Karpas-422 (cell line): ENCODE measurements around the gene GMPR. TPM values are rescaled to one million over a fixed set of nuclear protein-coding genes. Genes with fewer than 3 reads are reported as not detected.

ENCODE experiments used
- DNase-seq: peaks from one replicate; pipeline ENCODE4 v3.0.0-alpha.2; 2015
- H2AFZ ChIP-seq: fragments of 200-600 bp; sonication (generic); 2 replicates; pipeline ENCODE4 v1.6.1; 2014; ENCODE audit warnings: antibody characterized with exemption, low read length, mixed read lengths
- H3K27ac ChIP-seq: fragments of 200-600 bp; sonication (generic); 2 replicates; pipeline ENCODE4 v1.5.1; 2014; ENCODE audit warnings: mild to moderate bottlenecking, low read length, moderate library complexity
- H3K27me3 ChIP-seq: fragments of 200-600 bp; sonication (generic); 2 replicates; pipeline ENCODE4 v1.6.1; 2014; ENCODE audit warnings: low read length, mixed read lengths
- H3K36me3 ChIP-seq: fragments of 200-600 bp; sonication (generic); 2 replicates; pipeline ENCODE4 v1.6.1; 2014; ENCODE audit warnings: low read length, mixed read lengths; ENCODE audit not compliant: insufficient read depth
- H3K4me1 ChIP-seq: fragments of 200-600 bp; sonication (generic); 2 replicates; pipeline ENCODE4 v1.6.1; 2014; ENCODE audit warnings: mild to moderate bottlenecking, low read length, mixed read lengths
- H3K4me2 ChIP-seq: fragments of 200-600 bp; sonication (generic); 2 replicates; pipeline ENCODE4 v1.6.1; 2014; ENCODE audit warnings: low read length, low read depth, mild to moderate bottlenecking; ENCODE audit not compliant: poor library complexity, severe bottlenecking
- H3K4me3 ChIP-seq: fragments of 200-600 bp; sonication (generic); 2 replicates; pipeline ENCODE4 v1.5.1; 2014; ENCODE audit warnings: mild to moderate bottlenecking, antibody characterized with exemption, low read length, mixed read lengths
- H3K79me2 ChIP-seq: fragments of 200-600 bp; sonication (generic); 2 replicates; pipeline ENCODE4 v1.6.1; 2014; ENCODE audit warnings: mild to moderate bottlenecking, low read length, mixed read lengths
- H3K9ac ChIP-seq: fragments of 200-600 bp; sonication (generic); 2 replicates; pipeline ENCODE4 v1.6.0; 2014; ENCODE audit warnings: low read length
- H3K9me2 ChIP-seq: fragments of 200-600 bp; sonication (generic), shearing (Covaris generic); replicated peaks from 2 replicates; pipeline ENCODE4 v1.6.0; 2014; ENCODE audit warnings: mild to moderate bottlenecking, low read length, moderate library complexity; ENCODE audit not compliant: insufficient read depth
- H3K9me3 ChIP-seq: fragments of 300-700, 200-600 bp; sonication (generic); 2 replicates; pipeline ENCODE4 v1.6.1; 2014; ENCODE audit warnings: low read length, mixed read lengths
- H4K20me1 ChIP-seq: fragments of 200-600 bp; sonication (generic); 2 replicates; pipeline ENCODE4 v1.6.1; 2014; ENCODE audit warnings: mild to moderate bottlenecking, antibody characterized with exemption, low read length, low read depth; ENCODE audit not compliant: insufficient read depth
- total RNA-seq: library from RNA; depleted of rRNA; stranded (reverse); fragments of >200 nt; shearing (Covaris generic); gene quantifications from 2 replicates; pipeline ENCODE4 v1.2.3, GENCODE V29; 2014; ENCODE audit warnings: low replicate concordance

The GMPR gene
- total RNA-seq, 1 experiment from 2014 or later, result not detected

DNA sequence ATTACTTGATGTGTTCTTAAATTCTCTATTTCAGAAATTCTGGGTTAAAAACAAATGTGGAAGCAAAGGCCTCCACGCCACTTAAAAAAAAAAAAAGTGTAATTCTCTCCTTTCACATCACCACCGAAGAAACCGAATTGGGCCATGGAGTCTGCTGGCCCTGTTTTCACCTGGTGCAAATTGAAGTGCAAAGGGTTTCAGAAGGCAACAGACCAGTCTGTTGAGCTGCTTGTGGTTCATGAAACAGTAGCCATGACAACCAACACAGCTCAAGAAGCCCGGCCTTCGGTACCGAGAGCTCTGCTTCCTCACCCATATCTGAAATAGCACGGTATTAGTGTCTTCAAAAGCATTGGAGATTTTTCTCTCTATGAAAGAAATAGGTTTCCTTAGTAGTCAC lies 63.1 kb downstream of the GMPR start:
- H4K20me1 ChIP-seq, result no peaks in the 10 kb centered on the region
- no peaks in the 10 kb centered on the region for H3K36me3 ChIP-seq
- no peak overlapping the region for H3K4me2 ChIP-seq
- no peak overlapping the region for H2AFZ ChIP-seq
- no peaks in the 10 kb centered on the region for H3K79me2 ChIP-seq
- H3K27me3 ChIP-seq, result no peaks in the 10 kb centered on the region
- H3K9me2 ChIP-seq, result no peaks in the 10 kb centered on the region
- H3K9me3 ChIP-seq, result no peaks in the 10 kb centered on the region
- H3K4me1 ChIP-seq, result peaks cover 31% of the 10 kb centered on the region
- H3K27ac ChIP-seq, result no peak overlapping the region
- no peak for DNase-seq
- no peak overlapping the region for H3K9ac ChIP-seq
- no peak overlapping the region for H3K4me3 ChIP-seq

DNA sequence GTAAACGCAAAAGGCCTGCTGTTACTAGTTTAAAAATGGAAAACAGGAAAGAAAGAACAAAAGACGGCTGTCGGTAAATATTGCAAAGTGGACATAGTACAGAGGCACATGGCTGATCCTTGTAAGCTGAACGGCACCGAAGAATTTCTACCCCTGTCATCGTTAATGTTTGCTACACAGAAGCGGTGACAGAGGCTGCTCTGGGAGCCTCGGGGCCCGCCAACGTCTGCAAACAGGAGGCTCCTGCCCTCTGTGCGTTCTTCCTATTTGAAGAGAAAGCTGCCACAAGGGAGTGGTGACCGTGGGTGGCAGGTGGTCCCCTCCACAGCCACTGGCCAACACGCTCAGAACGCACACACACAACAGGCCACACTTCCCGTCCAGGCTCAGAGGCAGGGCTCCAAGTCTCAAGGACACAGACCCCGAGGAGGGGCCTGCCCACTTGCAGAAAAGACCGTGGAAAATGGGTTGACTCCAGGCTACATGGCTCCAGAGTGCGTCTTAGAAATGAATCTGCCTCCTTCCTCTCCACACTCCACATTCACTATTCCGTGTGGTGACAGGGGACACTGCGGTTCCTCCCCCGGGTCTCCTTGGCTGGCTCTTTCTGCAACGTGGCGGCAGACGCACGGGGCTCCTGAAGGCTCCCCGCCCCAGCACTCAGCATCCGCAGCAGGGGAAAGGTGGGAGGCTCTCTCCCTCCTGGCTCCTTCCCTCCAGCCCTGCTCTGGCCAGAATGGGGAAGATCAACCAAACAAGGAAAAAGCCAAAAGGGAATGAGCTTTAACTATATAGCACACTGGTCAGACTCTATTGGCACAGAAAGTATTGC lies 64.5 kb downstream of the GMPR start:
- H3K27ac ChIP-seq, result no peak overlapping the region
- no peaks in the 10 kb centered on the region for H3K79me2 ChIP-seq
- no peaks in the 10 kb centered on the region for H4K20me1 ChIP-seq
- H3K9me3 ChIP-seq, result no peaks in the 10 kb centered on the region
- H3K27me3 ChIP-seq, result no peaks in the 10 kb centered on the region
- no peak overlapping the region for H2AFZ ChIP-seq
- no peak for DNase-seq
- H3K4me2 ChIP-seq, result no peak overlapping the region
- H3K9me2 ChIP-seq, result no peaks in the 10 kb centered on the region
- no peak overlapping the region for H3K9ac ChIP-seq
- peaks cover 36% of the 10 kb centered on the region for H3K4me1 ChIP-seq
- H3K4me3 ChIP-seq, result no peak overlapping the region
- no peaks in the 10 kb centered on the region for H3K36me3 ChIP-seq

GRCh38 chr6:16305246-16305725 lies 66.9 kb downstream of the GMPR start:
- peak overlapping the region; percentile 67 for H3K27ac ChIP-seq
- H3K27me3 ChIP-seq, result no peaks in the 10 kb centered on the region
- peak overlapping the region; percentile 69 for H3K4me3 ChIP-seq
- H3K9me3 ChIP-seq, result no peaks in the 10 kb centered on the region
- H3K9me2 ChIP-seq, result no peaks in the 10 kb centered on the region
- H3K9ac ChIP-seq, result peak overlapping the region; percentile 60
- H3K36me3 ChIP-seq, result no peaks in the 10 kb centered on the region
- H3K4me2 ChIP-seq, result peak overlapping the region; percentile 91
- peak; percentile 79 for DNase-seq
- no peaks in the 10 kb centered on the region for H3K79me2 ChIP-seq
- H4K20me1 ChIP-seq, result no peaks in the 10 kb centered on the region
- no peak overlapping the region for H2AFZ ChIP-seq
- peaks cover 42% of the 10 kb centered on the region for H3K4me1 ChIP-seq

DNA sequence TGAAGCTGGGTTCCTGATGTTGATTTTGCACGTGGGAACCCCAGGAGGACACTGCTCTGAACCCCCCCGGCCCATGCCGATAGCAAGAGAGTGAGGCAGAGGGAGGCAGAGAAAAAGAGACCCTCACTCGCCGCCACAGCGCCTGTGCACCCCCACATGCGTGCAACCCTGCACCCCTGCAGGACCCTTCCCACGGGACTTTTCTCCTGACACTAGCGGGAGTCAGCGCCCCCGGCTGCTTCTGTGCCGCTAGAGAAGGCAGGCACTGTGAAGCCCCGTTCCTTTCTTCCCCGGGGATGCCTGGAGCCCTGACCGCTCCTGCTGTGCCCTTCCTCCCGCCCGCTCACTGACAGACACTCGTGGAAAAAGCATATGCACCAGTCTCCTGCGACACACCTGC lies 67.4 kb downstream of the GMPR start:
- Histone ChIP-seq H3K27ac (peak overlapping the region; percentile 67), H3K36me3 (no peaks in the 10 kb centered on the region), H4K20me1 (no peaks in the 10 kb centered on the region), H3K4me1 (peaks cover 42% of the 10 kb centered on the region), H3K4me2 (peak overlapping the region; percentile 91), H3K9me3 (no peaks in the 10 kb centered on the region), H3K79me2 (no peaks in the 10 kb centered on the region), H3K9me2 (no peaks in the 10 kb centered on the region), H2AFZ (peak overlapping the region; percentile 34; the same call in 1 of the 2 replicates), H3K4me3 (peak overlapping the region; percentile 69), H3K27me3 (no peaks in the 10 kb centered on the region), H3K9ac (peak overlapping the region; percentile 60)
- DNase-seq, result peak; percentile 73

DNA sequence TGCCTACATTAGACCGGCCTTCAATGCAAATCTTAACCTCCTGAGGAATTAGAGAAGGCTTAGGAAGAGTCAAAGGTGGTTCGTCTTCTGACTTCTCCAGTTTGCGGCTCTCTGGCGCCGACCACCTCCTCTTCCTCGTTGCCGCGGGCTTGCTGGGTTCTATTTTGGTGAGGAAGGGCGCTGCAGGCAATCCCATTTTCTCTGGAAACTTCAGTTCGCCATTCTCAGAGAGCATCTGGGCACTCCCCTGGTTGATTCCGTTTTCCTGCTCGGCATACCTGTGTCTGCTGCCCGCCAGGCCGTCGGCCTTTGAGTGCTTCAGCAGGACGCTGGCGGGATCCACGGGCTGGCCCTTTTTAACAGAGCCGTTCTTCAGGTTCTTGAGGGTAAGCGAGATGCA lies 67.9 kb downstream of the GMPR start:
- no peaks in the 10 kb centered on the region for H4K20me1 ChIP-seq
- H3K4me2 ChIP-seq, result peak overlapping the region; percentile 91
- H3K9me3 ChIP-seq, result no peaks in the 10 kb centered on the region
- no peaks in the 10 kb centered on the region for H3K9me2 ChIP-seq
- H3K36me3 ChIP-seq, result no peaks in the 10 kb centered on the region
- DNase-seq, result no peak
- no peaks in the 10 kb centered on the region for H3K27me3 ChIP-seq
- peaks cover 42% of the 10 kb centered on the region for H3K4me1 ChIP-seq
- no peaks in the 10 kb centered on the region for H3K79me2 ChIP-seq
- H3K4me3 ChIP-seq, result peak overlapping the region; percentile 69
- peak overlapping the region; percentile 34; the same call in 1 of the 2 replicates for H2AFZ ChIP-seq
- H3K9ac ChIP-seq, result peak overlapping the region; percentile 60; the same call in 1 of the 2 replicates
- no peak overlapping the region; the same call in 1 of the 2 replicates for H3K27ac ChIP-seq

DNA sequence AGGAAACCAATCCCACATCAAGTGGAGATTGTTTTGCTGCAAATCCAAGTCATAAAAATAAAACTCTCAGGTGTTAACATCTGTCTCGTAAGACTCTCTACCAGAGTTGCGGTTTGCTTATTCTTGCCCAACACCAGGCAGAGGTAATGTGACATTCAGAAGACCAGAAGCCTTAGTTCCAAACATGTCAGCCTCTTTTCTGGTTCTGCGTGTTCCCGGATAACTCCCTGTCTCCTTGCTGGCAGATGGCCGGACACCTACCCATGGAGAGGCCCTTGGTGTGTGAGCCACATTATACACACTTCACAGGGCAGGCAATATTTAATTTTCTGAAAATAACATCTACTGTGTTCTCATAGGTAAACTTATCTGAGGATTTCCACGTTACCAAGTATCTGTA lies 73.4 kb downstream of the GMPR start:
- no peaks in the 10 kb centered on the region for H4K20me1 ChIP-seq
- no peaks in the 10 kb centered on the region for H3K9me3 ChIP-seq
- no peak for DNase-seq
- H2AFZ ChIP-seq, result no peak overlapping the region
- H3K4me2 ChIP-seq, result no peak overlapping the region
- no peak overlapping the region for H3K27ac ChIP-seq
- no peak overlapping the region for H3K9ac ChIP-seq
- no peaks in the 10 kb centered on the region for H3K9me2 ChIP-seq
- H3K36me3 ChIP-seq, result no peaks in the 10 kb centered on the region
- peaks cover 18% of the 10 kb centered on the region for H3K4me1 ChIP-seq
- no peaks in the 10 kb centered on the region for H3K27me3 ChIP-seq
- no peak overlapping the region for H3K4me3 ChIP-seq
- no peaks in the 10 kb centered on the region for H3K79me2 ChIP-seq

DNA sequence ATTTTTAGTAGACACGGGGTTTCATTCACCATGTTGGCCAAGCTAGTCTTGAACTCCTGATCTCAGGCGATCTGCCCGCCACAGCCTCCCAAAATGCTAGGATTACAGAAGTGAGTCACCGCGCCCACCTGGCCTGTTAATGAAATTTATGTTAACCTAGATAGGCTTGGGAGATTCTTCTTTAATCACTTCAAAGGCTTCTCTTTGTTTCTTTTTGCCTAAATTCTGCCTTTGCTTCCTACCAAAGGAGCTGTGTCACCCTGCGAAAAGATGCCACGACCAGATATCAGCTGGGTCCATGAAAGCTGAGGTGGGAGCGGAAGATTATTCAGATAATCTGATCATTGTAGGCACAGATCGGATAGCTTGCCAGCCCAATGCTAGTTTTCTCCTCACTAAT lies 75.3 kb downstream of the GMPR start:
- Histone ChIP-seq H3K4me3 (no peak overlapping the region), H4K20me1 (no peaks in the 10 kb centered on the region), H3K9me3 (no peaks in the 10 kb centered on the region), H3K4me2 (no peak overlapping the region), H3K27me3 (no peaks in the 10 kb centered on the region), H2AFZ (no peak overlapping the region), H3K4me1 (peaks cover 16% of the 10 kb centered on the region), H3K36me3 (no peaks in the 10 kb centered on the region), H3K9me2 (no peaks in the 10 kb centered on the region), H3K27ac (no peak overlapping the region), H3K79me2 (no peaks in the 10 kb centered on the region), H3K9ac (no peak overlapping the region)
- no peak for DNase-seq

GRCh38 chr6:16314296-16314695 lies 75.9 kb downstream of the GMPR start:
- no peak for DNase-seq
- no peaks in the 10 kb centered on the region for H3K27me3 ChIP-seq
- no peaks in the 10 kb centered on the region for H3K9me3 ChIP-seq
- no peak overlapping the region for H3K4me3 ChIP-seq
- no peak overlapping the region for H3K4me2 ChIP-seq
- no peaks in the 10 kb centered on the region for H3K36me3 ChIP-seq
- H3K4me1 ChIP-seq, result peaks cover 18% of the 10 kb centered on the region
- H3K9ac ChIP-seq, result no peak overlapping the region
- no peak overlapping the region for H3K27ac ChIP-seq
- no peaks in the 10 kb centered on the region for H3K9me2 ChIP-seq
- H2AFZ ChIP-seq, result no peak overlapping the region
- no peaks in the 10 kb centered on the region for H3K79me2 ChIP-seq
- H4K20me1 ChIP-seq, result no peaks in the 10 kb centered on the region
